NCI-H187 (cell line): ENCODE results near the gene RBM17.
"Not testable (repeated sequence)": the region's sequence is repeated elsewhere in the genome, so short reads cannot be mapped to it uniquely, and the experiment has no call there.

Experiments used
- DNase-seq, 2 experiments: peaks; one replicate each; lab custom pipeline; 2025; lab: John Stamatoyannopoulos, UW

The RBM17 gene

DNA sequence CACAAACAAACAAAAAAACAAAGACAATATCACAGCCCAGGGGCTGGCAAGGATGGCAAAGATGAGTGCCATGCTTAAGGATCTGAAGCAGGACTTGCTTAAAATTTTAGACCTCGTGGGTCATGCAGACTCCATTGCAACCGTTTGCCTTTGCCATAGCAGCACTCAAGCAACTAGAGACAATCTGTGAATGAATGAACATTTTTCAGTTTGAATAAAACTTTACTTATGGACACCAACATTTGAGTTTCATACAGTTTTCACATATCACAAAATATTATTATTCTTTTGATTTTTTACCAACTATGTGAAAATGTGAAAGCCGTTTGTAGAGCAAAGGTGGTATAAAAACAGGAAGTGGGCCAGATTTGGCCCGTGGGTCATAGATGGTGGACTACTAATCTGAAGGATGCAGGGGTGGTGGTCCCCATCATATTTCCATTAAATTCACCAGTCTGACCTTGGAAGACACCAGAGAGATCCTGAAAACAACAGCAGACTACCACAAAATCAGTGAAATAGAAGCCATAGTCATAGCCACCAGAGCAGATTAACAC, 8.3 kb upstream of the RBM17 start:
- no peak for DNase-seq

DNA sequence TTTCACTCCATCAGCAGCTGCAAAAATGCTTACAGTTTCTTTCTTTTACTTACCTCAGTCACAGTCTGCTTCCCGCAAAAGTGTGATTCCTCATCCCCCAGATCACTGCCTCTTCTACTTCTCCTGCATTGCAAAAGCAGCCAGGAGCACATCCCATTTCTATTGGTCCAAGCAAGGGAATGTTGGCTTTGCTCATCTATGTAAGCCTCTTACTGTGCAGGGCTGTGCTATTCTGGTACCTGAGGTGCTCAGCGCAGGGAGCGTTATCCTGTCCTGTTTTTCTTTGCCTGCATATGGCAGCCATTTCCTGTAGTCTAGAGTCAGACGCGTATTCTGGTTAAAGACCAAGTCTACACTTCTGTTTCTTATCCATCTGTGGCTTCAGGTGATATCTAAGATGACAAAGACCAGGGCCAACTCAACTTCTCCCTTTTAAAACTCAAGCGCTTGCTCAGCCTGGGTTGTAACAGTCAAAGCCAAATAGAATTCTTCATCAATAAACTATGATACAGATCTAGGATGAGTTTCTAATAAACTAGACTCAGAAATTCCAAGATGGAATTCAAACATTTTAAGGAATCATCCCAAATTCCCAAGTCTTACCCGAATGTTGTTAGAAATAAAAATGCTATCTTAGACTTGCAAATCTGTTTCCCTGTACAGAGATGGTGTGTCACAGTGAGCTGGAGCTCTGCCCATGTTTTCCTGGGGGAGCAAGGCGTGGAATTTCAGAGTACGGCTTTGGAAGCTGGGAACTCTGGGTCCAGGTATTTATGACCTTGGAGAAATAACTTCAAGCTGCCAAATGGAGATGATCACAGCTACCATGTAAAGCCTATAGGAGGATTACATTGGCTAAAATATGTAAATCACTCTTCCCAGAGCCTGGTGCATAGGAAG, 6.1 kb upstream of the RBM17 start:
- no peak for DNase-seq

DNA sequence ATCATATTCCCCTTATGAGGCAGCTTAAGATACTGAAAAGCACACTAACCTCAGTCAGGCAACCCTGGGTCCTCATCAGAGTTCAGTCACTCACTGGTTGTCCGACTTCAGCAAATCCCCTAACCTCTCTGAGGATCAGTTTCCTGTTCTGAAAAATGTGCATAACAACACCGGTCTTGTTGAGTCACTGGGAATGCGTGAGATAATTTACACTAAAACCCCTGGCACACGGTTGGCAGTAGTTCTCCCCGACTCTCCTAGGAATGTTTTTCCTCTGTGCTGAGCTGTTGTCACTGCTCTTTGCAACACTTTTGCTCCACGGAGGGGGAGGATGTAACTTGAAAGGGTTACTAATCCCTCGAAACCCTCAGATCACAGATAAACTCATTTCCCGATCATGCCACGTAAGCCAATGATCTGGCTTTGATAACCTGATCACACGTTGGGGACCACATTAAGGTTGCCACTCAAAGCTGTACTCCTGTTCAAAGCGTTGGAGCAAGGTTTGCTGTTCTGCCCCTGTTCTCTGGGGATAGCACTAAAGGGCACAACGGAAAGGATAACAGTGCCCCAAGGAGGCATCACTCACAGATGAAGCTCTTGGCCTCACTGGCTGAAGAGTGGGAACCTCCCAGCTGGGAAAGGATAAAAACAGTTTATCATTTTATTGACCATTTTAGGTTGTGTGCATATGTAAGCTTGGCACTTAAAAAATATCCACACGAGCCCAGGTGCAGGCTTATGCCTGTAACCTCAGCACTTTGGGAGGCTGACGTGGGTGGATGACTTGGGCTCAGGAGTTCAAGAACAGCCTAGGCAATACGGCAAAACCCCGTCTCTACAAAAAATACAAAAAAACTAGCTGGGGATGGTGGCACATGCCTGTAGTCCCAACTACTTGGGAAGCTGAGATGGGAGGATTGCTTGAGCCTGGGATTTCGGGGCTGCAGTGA, 5.0 kb upstream of the RBM17 start:
- DNase-seq = no peak

DNA sequence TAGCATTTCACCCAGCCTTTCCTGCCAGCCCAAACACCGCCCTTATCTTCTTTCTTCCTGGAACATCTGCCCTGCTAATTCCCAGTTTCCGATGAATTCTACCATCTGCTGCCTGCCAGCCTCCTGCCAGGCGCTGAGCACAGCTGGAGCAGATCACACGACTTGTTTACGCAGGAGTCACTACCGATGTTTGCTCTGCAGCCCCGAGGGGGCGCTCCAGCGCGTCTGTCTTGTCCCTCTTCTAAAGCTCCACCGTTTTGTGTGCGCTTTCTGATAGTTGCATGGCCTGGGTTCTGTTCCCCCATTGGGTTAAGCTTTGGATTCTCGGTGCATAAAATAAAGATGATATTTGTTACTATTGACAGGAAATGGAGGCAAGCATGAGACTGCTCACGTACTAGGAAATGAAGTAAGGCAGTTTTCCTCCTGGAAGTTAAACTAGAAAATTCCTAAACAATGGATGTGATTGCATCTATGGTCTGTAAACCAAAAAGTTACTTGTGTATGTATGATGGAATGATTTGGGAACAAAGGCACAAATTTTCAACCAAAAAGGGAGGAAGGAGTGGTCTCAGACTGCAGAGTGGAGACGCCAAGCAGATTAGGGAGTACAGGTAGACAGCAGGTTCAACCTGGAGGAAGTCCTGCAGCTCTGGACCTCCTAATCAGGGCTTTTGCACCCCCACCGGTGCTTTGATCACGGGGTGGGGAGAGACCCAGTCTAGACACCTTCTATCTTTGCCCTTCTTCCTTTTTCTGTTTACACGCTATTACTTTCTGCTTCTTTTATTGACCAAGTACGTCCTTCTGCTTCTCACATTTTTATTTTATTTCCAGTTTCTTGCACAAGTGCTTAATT, 2.2 kb upstream of the RBM17 start:
- peak; percentile 1 to 57 for DNase-seq

DNA sequence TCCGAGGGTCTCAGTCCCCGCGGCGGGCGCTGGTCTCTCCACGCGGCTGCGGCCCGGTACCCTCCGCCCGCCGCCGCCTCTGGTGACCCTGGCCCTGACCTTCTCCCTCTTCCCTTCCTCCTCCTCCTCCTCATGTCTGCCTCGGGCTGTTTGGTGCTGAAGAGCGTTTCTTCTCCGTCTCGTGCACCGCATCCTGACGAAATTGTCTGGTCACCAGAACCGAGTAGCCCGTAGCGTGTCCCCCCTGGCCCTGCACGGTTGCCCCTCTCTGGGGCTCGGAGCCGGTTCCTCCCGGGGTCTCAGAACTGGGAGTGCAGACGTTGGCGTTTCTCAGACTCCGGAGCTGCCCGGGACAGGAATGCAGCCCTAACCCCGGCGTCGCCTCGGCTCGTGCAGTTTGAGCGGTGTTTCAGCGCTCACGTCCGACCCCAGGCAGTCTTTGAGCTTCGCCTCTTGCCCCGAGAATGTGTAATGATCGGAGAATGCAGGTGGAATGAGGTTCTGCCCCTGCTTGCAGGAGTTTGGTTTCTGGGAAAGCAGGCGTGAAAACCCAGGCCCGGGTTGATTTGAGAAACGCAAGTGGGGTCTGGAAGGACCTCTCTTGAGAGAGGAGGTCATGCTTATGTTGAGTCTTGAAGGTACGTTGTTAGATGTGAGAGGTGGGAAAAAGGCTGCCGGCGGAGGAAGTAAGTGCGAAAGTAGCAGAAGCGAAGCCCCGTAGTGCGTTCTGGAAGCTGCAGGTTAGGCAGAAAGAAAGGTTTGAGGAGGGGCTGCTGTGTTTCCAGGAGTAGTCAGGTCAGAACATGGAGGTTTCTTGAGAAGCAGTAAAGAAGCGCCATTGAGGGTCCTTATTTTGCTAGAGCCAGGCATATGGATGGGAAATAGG, 743 bp downstream of the RBM17 start:
- no peak for DNase-seq

DNA sequence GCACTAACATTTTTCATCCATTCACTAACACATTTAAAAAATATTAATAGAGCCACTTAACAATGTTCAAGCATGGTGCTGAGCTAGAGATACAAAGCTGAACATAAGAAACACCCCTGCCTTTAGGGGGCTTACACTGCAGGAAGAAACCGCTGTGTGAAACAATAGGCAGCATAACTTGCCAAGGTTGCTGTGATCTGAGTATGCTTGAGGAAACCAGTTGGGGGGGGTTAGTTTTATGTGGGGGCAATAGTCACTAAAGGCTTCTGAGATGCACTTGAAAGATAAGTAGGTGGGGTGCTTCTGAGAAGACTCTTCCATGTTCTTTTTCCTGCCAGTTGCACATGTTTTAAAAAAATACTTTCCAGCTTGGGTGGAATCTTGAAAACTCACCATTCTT, 2.8 kb downstream of the RBM17 start:
- no peak for DNase-seq

DNA sequence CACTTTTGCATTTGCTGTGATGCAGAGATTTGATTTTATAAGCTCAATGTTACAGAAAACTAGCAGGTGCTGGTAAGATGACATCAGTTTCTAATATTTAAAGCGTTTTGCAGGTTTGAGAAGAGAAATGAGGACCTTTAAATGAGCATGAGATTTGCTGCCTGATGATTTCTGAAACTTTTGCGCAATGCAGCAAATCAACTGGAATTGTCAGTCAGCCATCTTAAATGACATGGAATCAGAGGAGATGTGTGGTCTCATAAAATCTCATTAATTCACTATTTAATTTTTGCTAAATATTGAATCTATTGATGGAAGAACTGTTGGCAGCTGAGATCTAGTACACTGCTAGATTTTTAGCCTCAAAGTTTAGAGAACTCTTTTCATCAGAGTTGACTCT, 3.9 kb downstream of the RBM17 start:
- no peak for DNase-seq

DNA sequence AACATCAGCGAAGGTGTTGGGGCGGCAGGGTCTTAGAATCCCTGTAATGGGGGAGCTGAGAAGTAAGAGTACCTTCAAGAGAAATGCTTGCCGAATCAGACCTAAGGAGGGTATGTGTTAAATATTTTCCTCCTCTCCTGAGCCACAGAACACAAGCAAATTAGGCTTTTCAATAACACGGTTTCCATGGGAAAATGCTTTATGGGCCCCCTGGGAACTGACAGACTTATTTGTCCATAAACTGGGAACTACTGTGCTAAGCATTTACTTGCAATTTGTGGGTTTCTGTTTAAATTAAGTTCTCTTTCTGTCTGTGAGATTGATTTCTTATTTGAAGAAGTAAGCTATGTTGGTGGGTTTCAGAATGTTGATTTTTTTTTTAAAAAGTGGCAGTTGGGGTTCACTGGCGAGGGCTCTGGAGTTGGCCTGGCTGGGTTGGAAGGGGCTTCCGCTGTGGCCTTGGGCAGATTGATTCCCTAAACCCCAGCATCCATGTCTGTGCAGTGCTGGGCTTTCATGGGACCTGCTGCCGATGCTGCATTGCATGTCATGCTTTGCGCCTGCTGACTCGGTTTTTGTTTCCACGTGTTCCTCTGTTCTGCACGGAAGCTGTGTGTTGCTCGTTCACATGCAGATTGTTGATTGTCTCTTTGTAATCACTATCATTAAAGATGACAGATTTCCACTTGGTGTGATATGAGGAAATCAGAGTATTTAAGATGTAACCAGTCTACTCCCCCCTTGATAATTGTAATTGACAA, 7.2 kb downstream of the RBM17 start:
- no peak for DNase-seq

DNA sequence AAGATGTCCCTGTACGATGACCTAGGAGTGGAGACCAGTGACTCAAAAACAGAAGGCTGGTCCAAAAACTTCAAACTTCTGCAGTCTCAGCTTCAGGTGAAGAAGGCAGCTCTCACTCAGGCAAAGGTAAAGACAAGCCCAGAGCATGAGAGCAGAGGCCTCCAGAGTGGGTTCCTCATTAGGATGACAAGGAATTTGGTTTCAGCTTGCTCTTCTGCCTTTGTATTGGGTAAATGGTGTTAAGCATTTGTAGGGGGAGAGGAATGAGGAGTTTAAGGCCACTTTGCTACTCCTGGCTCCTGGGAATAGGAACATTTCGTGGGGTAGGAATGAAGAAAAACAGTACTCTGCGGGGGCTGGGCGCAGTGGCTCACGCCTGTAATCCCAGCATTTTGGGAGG, 8.2 kb downstream of the RBM17 start:
- no peak for DNase-seq

DNA sequence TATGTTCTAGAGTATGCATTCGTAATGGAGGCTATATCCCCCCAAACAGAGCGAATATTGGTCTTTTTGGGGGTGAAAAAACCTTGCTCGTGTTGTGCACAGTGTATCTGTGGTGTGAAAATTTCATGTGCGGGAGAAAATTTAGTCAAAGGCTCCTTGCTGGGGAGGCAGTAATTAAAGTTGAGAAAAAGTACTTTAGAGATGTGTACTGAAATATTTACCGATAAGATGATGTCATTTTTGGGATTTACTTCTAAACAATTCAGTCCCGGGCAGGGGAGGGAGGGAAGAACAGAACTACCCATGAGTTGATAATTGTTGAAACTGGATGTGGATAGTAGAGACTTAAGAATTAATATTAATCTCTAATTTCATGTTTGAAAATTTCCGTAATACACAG, 9.3 kb downstream of the RBM17 start:
- no peak for DNase-seq

DNA sequence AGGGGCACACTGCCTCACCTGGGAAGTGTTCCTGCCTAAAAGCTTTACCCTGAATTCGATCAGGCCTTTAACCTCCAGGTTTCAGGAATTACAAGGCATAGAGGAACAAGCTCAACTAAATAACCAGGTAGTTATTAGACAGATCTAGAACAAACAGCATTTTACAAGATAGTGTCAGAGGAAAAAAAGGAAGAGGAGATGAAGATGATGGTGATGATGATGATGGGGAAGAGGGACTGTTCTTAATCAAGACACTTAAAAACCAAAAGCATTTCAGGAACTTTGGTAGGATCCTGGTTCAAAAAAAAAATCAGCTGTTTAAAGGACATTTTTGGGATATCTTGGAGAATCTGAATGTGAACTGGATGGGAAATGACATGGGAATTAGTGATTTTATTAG, 11.5 kb downstream of the RBM17 start:
- DNase-seq = no peak

DNA sequence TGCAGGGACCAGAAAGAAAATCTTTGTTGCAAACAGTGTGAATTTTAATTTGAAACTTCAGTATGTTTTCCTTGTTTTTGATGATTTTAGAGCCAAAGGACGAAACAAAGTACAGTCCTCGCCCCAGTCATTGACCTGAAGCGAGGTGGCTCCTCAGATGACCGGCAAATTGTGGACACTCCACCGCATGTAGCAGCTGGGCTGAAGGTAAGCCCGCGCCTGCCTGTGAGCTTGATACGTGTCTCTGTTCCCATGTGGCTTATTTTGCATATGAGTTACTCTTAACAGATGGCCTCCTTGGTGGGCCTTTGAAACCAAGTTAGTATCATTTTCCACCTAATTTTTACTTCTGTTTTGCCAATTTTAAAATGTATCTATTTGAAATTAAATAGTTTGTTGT, 12.3 kb downstream of the RBM17 start:
- DNase-seq = no peak

DNA sequence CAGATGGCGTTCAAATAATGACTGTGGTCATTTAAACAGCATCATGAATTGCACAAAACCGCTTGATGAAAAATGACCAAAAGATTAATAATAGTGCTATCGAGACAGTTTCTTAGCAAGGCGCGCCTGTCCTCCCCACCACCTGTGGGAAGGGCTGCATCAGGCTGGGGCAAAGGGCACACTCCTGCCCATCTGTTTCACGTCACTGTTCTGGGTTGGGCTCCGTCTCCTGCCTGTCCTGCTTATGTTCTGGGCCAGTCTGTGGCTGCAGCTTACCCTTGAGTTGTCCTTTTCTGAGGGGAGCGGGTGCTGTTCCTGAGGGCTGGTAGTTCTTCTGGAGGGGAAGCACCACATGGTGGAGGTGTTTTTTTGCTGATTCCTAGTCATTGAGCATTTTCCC, 13.3 kb downstream of the RBM17 start:
- no peak for DNase-seq

DNA sequence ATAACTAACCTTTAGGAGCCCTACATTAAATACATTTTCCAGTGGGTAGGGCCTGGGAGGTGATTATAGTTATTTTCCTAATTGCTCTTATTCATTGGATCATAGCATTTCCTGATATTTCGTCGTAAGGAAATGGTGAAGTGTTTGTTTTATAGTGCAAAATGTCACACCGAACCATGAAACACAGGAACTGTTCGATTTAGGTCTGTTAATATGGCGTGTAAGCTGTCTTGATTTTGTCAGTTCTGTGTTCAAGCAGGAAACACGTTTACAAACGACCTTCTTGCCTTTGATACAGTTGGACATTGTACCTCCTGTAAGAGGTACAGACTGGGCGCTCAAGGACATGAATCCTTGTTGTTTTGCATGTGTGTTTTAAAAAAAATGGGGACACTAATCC, 14.8 kb downstream of the RBM17 start:
- DNase-seq = no peak

DNA sequence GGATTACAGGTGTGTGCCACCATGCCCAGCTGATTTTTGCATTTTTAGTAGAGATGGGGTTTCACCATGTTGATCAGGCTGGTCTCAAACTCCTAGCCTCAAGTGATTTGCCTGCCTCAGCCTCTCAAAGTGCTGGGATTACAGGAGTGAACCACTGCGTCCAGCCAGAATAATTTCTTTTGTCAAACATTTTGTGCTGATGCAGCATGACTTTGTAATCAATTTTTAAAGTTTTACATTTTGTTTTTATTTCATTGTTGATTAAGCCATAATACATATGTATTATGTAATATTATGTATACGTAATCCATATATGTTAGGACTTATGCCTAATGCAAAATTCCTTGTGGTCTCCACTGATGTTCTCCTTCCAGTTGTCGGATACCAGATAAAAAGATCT, 18.8 kb downstream of the RBM17 start:
- DNase-seq = not testable (repeated sequence)

DNA sequence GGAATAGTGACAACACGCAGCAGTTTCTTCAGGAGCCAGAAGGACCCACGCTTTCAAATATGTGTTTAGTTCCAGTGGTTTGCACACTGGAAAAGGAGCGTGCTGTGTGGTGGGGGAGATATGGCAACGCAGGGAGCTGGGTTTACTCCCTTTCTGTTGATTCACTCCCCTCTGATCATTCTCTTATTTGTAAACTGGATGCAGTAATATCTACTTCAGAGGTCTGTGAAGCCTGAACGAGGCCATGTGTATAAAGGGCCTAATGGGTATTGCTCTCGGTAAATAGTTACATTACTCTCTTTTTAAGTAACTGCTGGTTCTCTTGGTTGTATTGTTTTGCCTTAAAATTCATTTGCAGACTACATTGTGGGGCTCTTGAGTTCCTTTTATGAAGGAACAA, 19.2 kb downstream of the RBM17 start:
- no peak for DNase-seq

DNA sequence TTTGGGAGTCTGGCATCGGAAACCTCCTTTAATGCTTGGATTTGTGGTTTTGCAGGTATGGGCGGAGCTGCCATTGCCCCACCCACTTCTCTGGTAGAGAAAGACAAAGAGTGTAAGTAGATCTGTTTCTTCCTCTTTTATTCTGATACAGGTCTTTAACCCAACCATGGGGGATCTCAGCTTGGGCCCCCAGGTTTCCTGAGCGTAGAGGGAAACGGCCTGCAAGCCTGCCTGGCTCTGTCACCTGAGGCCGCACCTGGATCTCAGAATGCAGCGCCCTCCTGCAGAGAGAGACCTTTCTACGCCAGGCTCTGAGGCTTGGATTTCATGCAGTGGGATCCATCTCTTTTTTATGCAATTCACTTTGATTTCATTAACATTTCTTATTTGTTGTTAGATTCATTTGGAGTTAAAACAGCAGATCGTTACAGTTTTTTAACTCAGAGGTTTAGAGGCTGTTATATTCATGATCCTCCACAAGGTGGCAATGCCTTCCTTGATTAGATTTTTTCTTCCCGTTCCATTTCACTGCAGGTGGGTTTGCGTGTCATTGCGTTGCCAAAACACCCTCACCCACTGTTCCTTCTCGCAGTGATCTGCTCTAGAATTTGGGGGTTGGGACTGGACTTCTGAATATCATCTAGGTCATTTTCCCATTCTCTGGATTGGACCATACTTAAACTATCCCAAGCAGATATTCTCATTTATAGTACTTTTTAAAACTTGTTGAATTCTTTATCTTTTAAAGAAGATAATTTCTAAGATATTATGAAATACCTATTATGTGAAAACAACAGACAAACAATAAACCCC, 20.0 kb downstream of the RBM17 start:
- DNase-seq = no peak

DNA sequence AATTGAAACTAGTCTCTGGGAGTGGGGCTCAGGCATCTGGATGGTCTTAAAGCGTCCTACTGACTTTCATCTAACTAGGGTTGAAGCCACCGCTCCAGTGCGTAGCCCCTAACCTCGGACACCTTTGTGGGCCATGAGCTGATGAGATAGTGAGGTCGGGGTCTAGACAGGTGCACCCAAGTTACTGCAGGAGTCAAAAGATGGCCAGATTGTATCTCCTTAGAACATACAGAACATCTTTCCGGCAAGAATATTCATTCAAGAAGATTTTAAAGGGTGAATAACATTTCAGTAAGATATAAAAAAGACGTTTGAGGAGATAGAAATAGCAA, 20.6 kb downstream of the RBM17 start:
- no peak for DNase-seq

DNA sequence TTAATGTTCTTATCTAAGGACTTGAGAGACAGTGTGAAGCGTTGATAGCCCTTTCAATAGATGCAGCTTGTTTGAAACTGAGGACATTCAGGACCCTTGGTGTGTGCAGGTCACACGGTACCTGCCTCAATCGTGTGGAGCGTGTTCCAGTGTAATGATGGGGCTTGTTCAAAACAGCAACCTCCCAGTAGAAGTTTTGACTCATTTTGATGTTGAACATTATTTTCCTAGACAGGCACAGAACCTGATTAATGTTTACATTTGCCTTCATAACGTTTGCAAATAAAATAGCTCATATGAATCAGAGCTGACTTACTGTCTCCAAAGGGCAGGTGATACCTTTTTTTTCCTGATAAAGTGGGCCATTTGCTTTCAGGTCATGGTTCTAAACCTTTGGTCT, 21.3 kb downstream of the RBM17 start:
- no peak for DNase-seq
